CD4-positive, alpha-beta memory T cell (primary cell): ENCODE measurements around the gene GADL1. TPM values are rescaled to one million over a fixed set of nuclear protein-coding genes. Genes with fewer than 3 reads are reported as not detected.

Experiments used
- CTCF ChIA-PET: fragments of 350-600 bp; sonication (Branson Sonifier 250); formaldehyde crosslinking; loops from one replicate; lab custom pipeline; 2021; ENCODE audit warnings: inconsistent platforms; ENCODE audit not compliant: partially characterized antibody; lab: Charles Lee
- POLR2A ChIA-PET: fragments of 350-600 bp; sonication (Branson Sonifier 250); formaldehyde crosslinking; loops from one replicate; lab custom pipeline; 2021; ENCODE audit not compliant: partially characterized antibody; lab: Charles Lee
- DNase-seq, 5 donors: peaks; one replicate each; pipeline versions ENCODE4 v3.0.0 to v3.0.0-alpha.2; 2020 to 2022; ENCODE audit warnings: mixed read lengths in 1 of 5
- H3K27ac ChIP-seq: one replicate; pipeline ENCODE4 v1.7.0; 2013; ENCODE audit warnings: low read depth, low read length
- H3K27me3 ChIP-seq: 2 replicates; pipeline ENCODE4 v1.7.0; 2013; ENCODE audit warnings: mild to moderate bottlenecking, low read length, moderate library complexity; ENCODE audit not compliant: insufficient read depth
- H3K36me3 ChIP-seq: 2 replicates; pipeline ENCODE4 v1.7.0; 2013; ENCODE audit warnings: mild to moderate bottlenecking, low read length, moderate library complexity; ENCODE audit not compliant: insufficient read depth
- H3K4me1 ChIP-seq: 2 replicates; pipeline ENCODE4 v1.7.0; 2013; ENCODE audit warnings: mild to moderate bottlenecking, low read length, moderate library complexity; ENCODE audit not compliant: insufficient read depth
- H3K4me3 ChIP-seq, 2 donors: one replicate each; pipeline ENCODE4 v1.7.0; 2013; ENCODE audit warnings: low read length in 2 of 2, mild to moderate bottlenecking in 1 of 2
- H3K9me3 ChIP-seq, 2 donors: one replicate each; pipeline ENCODE4 v1.7.0; 2013; ENCODE audit warnings: low read length in 2 of 2, control low read depth in 1 of 2; ENCODE audit not compliant: control insufficient read depth in 1 of 2
- H3K27ac Mint-ChIP-seq, 7 donors: one replicate each; pipeline ENCODE4 v1.8.0; 2020 to 2021; ENCODE audit warnings: mixed read lengths in 7 of 7, mild to moderate bottlenecking in 6 of 7, inconsistent platforms in 3 of 7, moderate library complexity in 3 of 7
- H3K27me3 Mint-ChIP-seq, 2 donors: one replicate each; pipeline ENCODE4 v1.8.0; 2020 to 2021; ENCODE audit warnings: mixed read lengths in 2 of 2
- H3K36me3 Mint-ChIP-seq, 2 donors: one replicate each; pipeline ENCODE4 v1.8.0; 2020 to 2021; ENCODE audit warnings: mixed read lengths in 2 of 2, inconsistent platforms in 1 of 2, mild to moderate bottlenecking in 1 of 2
- H3K4me1 Mint-ChIP-seq, 4 donors: one replicate each; pipeline ENCODE4 v1.8.0; 2020 to 2021; ENCODE audit warnings: mixed read lengths in 4 of 4, mild to moderate bottlenecking in 1 of 4
- H3K4me3 Mint-ChIP-seq, 8 donors: one replicate each; pipeline ENCODE4 v1.8.0; 2020 to 2021; ENCODE audit warnings: mixed read lengths in 8 of 8, mild to moderate bottlenecking in 7 of 8, moderate library complexity in 6 of 8, inconsistent platforms in 3 of 8
- H3K9me3 Mint-ChIP-seq, 8 donors: one replicate each; pipeline ENCODE4 v1.8.0; 2020 to 2021; ENCODE audit warnings: mixed read lengths in 8 of 8, mild to moderate bottlenecking in 5 of 8, inconsistent platforms in 3 of 8, moderate library complexity in 1 of 8
- intact Hi-C: fragments of 100-400 bp; cut with micrococcal nuclease; formaldehyde crosslinking; loops from one replicate; pipeline ENCODE4 v1.15.1; 2023
- polyA plus RNA-seq, 2 donors: library from polyadenylated mRNA; unstranded; fragments of 300-500 nt; fragmentation: Illumina TruSeq; gene quantifications; one replicate each; pipeline ENCODE4 v1.2.3, GENCODE V29; 2021
- total RNA-seq, 2 experiments: library from RNA; stranded (reverse); gene quantifications; one replicate each; pipeline ENCODE4 v1.2.3, GENCODE V29; 2021

The GADL1 gene
- total and polyA plus RNA-seq, 4 experiments from 2014 or later: not detected

- no peaks in the 10 kb centered on the region for H3K36me3 ChIP-seq
- no peak overlapping the region for H3K27ac ChIP-seq
- ChIA-PET POLR2A (no interaction called here), CTCF (interaction anchor here (0.6 kb wide), 1 partner anchor 119 kb away, joined by 3 read pairs; no protein-coding TSS in a partner anchor)
- Mint-ChIP-seq H3K9me3 (peaks cover 0 to 8% (median 0%) of the 10 kb centered on the region in 8 donors), H3K4me1 (peaks cover 0 to 2% (median 0%) of the 10 kb centered on the region in 4 donors), H3K27ac (no peak overlapping the region), H3K27me3 (peaks cover 4 to 8% of the 10 kb centered on the region in 2 donors), H3K36me3 (no peaks in the 10 kb centered on the region), H3K4me3 (no peak overlapping the region)
- DNase-seq: no peak
- no peak overlapping the region for H3K4me3 ChIP-seq
- no peaks in the 10 kb centered on the region for H3K27me3 ChIP-seq
- H3K9me3 ChIP-seq: no peaks in the 10 kb centered on the region
- intact Hi-C loops: no loop called here
- no peaks in the 10 kb centered on the region for H3K4me1 ChIP-seq
These were observed 32.5 kb downstream of the GADL1 start for GRCh38 chr3:30862004-30862403.

- no peaks in the 10 kb centered on the region for H3K36me3 ChIP-seq
- no peaks in the 10 kb centered on the region for H3K36me3 Mint-ChIP-seq
- no peak overlapping the region for H3K4me3 ChIP-seq
- ChIA-PET POLR2A (no interaction called here), CTCF (no interaction called here)
- no peaks in the 10 kb centered on the region for H3K9me3 ChIP-seq
- no peak overlapping the region for H3K4me3 Mint-ChIP-seq
- peaks cover 0 to 8% of the 10 kb centered on the region in 2 donors for H3K27me3 Mint-ChIP-seq
- peaks cover 0 to 8% (median 0%) of the 10 kb centered on the region in 8 donors for H3K9me3 Mint-ChIP-seq
- H3K27ac Mint-ChIP-seq: no peak overlapping the region
- H3K4me1 ChIP-seq: no peaks in the 10 kb centered on the region
- H3K27ac ChIP-seq: no peak overlapping the region
- DNase-seq: no peak
- no peaks in the 10 kb centered on the region for H3K4me1 Mint-ChIP-seq
- peaks cover 4% of the 10 kb centered on the region for H3K27me3 ChIP-seq
- intact Hi-C loops: no loop called here
These were observed 35.5 kb downstream of the GADL1 start for GRCh38 chr3:30858894-30859389.

GRCh38 chr3:30855400-30856292 lies 38.8 kb downstream of the GADL1 start:
- no peaks in the 10 kb centered on the region for H3K4me1 ChIP-seq
- H3K9me3 Mint-ChIP-seq: peaks cover 0 to 3% (median 0%) of the 10 kb centered on the region in 8 donors
- H3K27ac Mint-ChIP-seq: no peak overlapping the region
- DNase-seq: no peak
- H3K36me3 ChIP-seq: no peaks in the 10 kb centered on the region
- peaks cover 3 to 5% of the 10 kb centered on the region in 2 donors for H3K27me3 Mint-ChIP-seq
- no peak overlapping the region for H3K27ac ChIP-seq
- no peak overlapping the region for H3K4me3 Mint-ChIP-seq
- CTCF ChIA-PET: interaction anchor here (0.6 kb wide), 1 partner anchor 15 kb away, joined by 3 read pairs; no protein-coding TSS in a partner anchor
- no peaks in the 10 kb centered on the region for H3K4me1 Mint-ChIP-seq
- POLR2A ChIA-PET: no interaction called here
- H3K27me3 ChIP-seq: peaks cover 4% of the 10 kb centered on the region
- H3K9me3 ChIP-seq: no peaks in the 10 kb centered on the region
- H3K4me3 ChIP-seq: no peak overlapping the region
- intact Hi-C loops: no loop called here
- H3K36me3 Mint-ChIP-seq: no peaks in the 10 kb centered on the region

- H3K9me3 Mint-ChIP-seq: peaks cover 0 to 3% (median 0%) of the 10 kb centered on the region in 8 donors
- intact Hi-C loops: no loop called here
- peaks cover 3 to 5% of the 10 kb centered on the region in 2 donors for H3K27me3 Mint-ChIP-seq
- ChIA-PET POLR2A (no interaction called here), CTCF (no interaction called here)
- H3K36me3 Mint-ChIP-seq: no peaks in the 10 kb centered on the region
- Histone ChIP-seq H3K27me3 (peaks cover 4% of the 10 kb centered on the region), H3K4me1 (no peaks in the 10 kb centered on the region), H3K9me3 (no peaks in the 10 kb centered on the region), H3K4me3 (no peak overlapping the region), H3K36me3 (no peaks in the 10 kb centered on the region), H3K27ac (no peak overlapping the region)
- DNase-seq: no peak
- H3K4me1 Mint-ChIP-seq: no peaks in the 10 kb centered on the region
- H3K27ac Mint-ChIP-seq: no peak overlapping the region
- no peak overlapping the region for H3K4me3 Mint-ChIP-seq
These were observed 41.6 kb downstream of the GADL1 start for GRCh38 chr3:30852833-30853232.

GRCh38 chr3:30848087-30848779 lies 46.2 kb downstream of the GADL1 start:
- no peaks in the 10 kb centered on the region for H3K4me1 Mint-ChIP-seq
- ChIA-PET POLR2A (no interaction called here), CTCF (interaction anchor here (0.6 kb wide), 1 partner anchor 71 kb away, joined by 3 read pairs; no protein-coding TSS in a partner anchor)
- no peaks in the 10 kb centered on the region for H3K36me3 Mint-ChIP-seq
- H3K27me3 Mint-ChIP-seq: peaks cover 3 to 4% of the 10 kb centered on the region in 2 donors
- H3K9me3 Mint-ChIP-seq: no peaks in the 10 kb centered on the region
- DNase-seq: no peak
- Histone ChIP-seq H3K9me3 (no peaks in the 10 kb centered on the region), H3K4me1 (no peaks in the 10 kb centered on the region), H3K4me3 (no peak overlapping the region), H3K36me3 (no peaks in the 10 kb centered on the region), H3K27me3 (no peaks in the 10 kb centered on the region), H3K27ac (no peak overlapping the region)
- intact Hi-C loops: no loop called here
- H3K27ac Mint-ChIP-seq: no peak overlapping the region
- no peak overlapping the region for H3K4me3 Mint-ChIP-seq

GRCh38 chr3:30847592-30847991 lies 46.9 kb downstream of the GADL1 start:
- DNase-seq: no peak
- no peak overlapping the region for H3K27ac Mint-ChIP-seq
- H3K27me3 ChIP-seq: no peaks in the 10 kb centered on the region
- no peaks in the 10 kb centered on the region for H3K9me3 Mint-ChIP-seq
- no peak overlapping the region for H3K4me3 Mint-ChIP-seq
- ChIA-PET CTCF (interaction anchor here (0.6 kb wide), 1 partner anchor 70 kb away, joined by 3 read pairs; no protein-coding TSS in a partner anchor), POLR2A (no interaction called here)
- H3K27ac ChIP-seq: no peak overlapping the region
- no peaks in the 10 kb centered on the region for H3K9me3 ChIP-seq
- peaks cover 3 to 4% of the 10 kb centered on the region in 2 donors for H3K27me3 Mint-ChIP-seq
- no peak overlapping the region for H3K4me3 ChIP-seq
- intact Hi-C loops: no loop called here
- no peaks in the 10 kb centered on the region for H3K36me3 ChIP-seq
- no peaks in the 10 kb centered on the region for H3K4me1 Mint-ChIP-seq
- no peaks in the 10 kb centered on the region for H3K4me1 ChIP-seq
- no peaks in the 10 kb centered on the region for H3K36me3 Mint-ChIP-seq

GRCh38 chr3:30845606-30846005 lies 48.9 kb downstream of the GADL1 start:
- H3K27me3 Mint-ChIP-seq: peaks cover 0 to 5% of the 10 kb centered on the region in 2 donors
- POLR2A ChIA-PET: no interaction called here
- no peaks in the 10 kb centered on the region for H3K9me3 Mint-ChIP-seq
- H3K4me1 ChIP-seq: no peaks in the 10 kb centered on the region
- H3K27ac ChIP-seq: no peak overlapping the region
- intact Hi-C loops: no loop called here
- H3K4me3 Mint-ChIP-seq: no peak overlapping the region
- H3K27me3 ChIP-seq: no peaks in the 10 kb centered on the region
- no peaks in the 10 kb centered on the region for H3K36me3 ChIP-seq
- no peaks in the 10 kb centered on the region for H3K36me3 Mint-ChIP-seq
- no peak overlapping the region for H3K4me3 ChIP-seq
- H3K4me1 Mint-ChIP-seq: peaks cover 0 to 2% (median 1%) of the 10 kb centered on the region in 4 donors
- no peak overlapping the region for H3K27ac Mint-ChIP-seq
- DNase-seq: no peak
- no peaks in the 10 kb centered on the region for H3K9me3 ChIP-seq
- CTCF ChIA-PET: no interaction called here
